ENCODE results near the gene GFOD1. TPM values are rescaled to one million over a fixed set of nuclear protein-coding genes. Genes with fewer than 3 reads are reported as not detected.

GFOD1 gene
- total and polyA plus RNA-seq, 2 experiments from 2014 or later, result 16.2 to 30.5 TPM

- no peak for TF ChIP-seq CTCF (IDR thresholded peaks at IDR 0.05; ENCODE audit: low read depth, low read length)
- peak in 1 of 2 donors; percentile 32 for DNase-seq (ENCODE audit: low read depth in 1 of 2, low spot score in 1 of 2)
- Histone ChIP-seq H3K9me3 (ENCODE audit: low read depth) (no peaks in the 10 kb centered on the region), H3K36me3 (no peaks in the 10 kb centered on the region), H3K4me3 (no peak overlapping the region), H3K4me1 (ENCODE audit: low read depth) (peaks cover 16% of the 10 kb centered on the region), H3K27me3 (no peaks in the 10 kb centered on the region), H3K27ac (no peak overlapping the region)
Measured at GRCh38 chr6:13453771-13454251, 33.6 kb downstream of the GFOD1 start.

DNA sequence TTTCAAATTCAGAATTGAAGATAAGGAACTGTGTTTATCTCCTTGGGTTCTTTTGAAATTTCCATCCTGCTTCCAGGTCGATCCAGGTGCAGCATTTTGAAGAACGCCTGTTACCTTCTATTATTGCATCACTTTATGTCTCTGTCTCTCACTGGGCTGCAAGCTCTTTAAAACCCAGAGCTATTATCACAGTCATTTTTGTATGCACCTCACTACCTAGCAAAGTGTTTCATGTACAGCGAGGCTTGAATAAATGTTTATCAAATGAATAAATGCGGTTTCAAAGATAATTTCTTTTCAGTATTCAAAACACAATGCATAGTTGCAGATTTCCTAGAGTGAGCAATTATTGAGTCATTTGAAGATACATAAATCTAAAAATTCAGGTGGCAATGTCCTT, 34.2 kb downstream of the GFOD1 start:
- H3K9me3 ChIP-seq (ENCODE audit: low read depth), result no peaks in the 10 kb centered on the region
- no peaks in the 10 kb centered on the region for H3K36me3 ChIP-seq
- TF ChIP-seq CTCF (IDR thresholded peaks at IDR 0.05; ENCODE audit: low read depth, low read length), result no peak
- H3K4me3 ChIP-seq, result no peak overlapping the region
- no peak overlapping the region for H3K27ac ChIP-seq
- no peaks in the 10 kb centered on the region for H3K27me3 ChIP-seq
- H3K4me1 ChIP-seq (ENCODE audit: low read depth), result peaks cover 16% of the 10 kb centered on the region
- DNase-seq (ENCODE audit: low read depth in 1 of 2, low spot score in 1 of 2), result no peak

GRCh38 chr6:13452346-13453117, 34.9 kb downstream of the GFOD1 start:
- no peaks in the 10 kb centered on the region for H3K36me3 ChIP-seq
- TF ChIP-seq CTCF (IDR thresholded peaks at IDR 0.05; ENCODE audit: low read depth, low read length), result no peak
- peak in 1 of 2 donors; percentile 81 for DNase-seq (ENCODE audit: low read depth in 1 of 2, low spot score in 1 of 2)
- no peak overlapping the region for H3K27ac ChIP-seq
- no peak overlapping the region for H3K4me3 ChIP-seq
- peaks cover 16% of the 10 kb centered on the region for H3K4me1 ChIP-seq (ENCODE audit: low read depth)
- H3K9me3 ChIP-seq (ENCODE audit: low read depth), result no peaks in the 10 kb centered on the region
- no peaks in the 10 kb centered on the region for H3K27me3 ChIP-seq

DNA sequence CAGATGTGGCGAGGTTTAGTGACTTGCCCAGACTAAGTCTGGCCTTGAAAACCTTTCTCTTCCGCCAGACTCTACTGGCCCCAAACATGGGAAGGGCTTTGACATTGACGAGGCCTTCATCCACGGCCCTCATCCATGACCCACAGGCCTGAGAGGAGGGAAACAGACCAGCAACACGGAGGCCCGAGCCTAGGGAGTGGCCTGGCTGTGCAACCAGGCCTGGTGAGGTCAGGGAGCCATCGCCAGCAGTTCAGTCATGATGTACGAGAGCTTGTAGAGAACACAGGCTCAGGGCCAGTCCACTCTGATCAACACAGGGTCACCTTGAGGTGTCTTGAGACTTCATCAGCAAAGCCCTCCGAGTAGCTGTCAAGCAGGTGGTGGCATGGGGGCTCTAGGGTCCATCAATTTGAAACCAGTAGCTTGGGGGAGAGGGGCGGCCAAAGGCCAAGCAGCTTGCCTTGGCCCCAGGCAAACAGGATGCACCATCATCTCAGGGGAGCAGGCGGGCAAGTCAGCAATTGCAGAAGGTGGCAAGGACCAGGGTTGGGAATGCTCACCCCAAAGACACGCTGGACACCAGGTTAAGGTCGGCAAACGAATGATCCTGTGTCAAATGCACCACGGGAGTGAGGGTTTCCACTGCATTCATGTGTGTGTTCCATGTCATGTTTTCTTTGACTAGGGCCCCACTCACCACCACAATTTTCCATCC, 36.1 kb downstream of the GFOD1 start:
- peaks cover 14% of the 10 kb centered on the region for H3K4me1 ChIP-seq (ENCODE audit: low read depth)
- no peaks in the 10 kb centered on the region for H3K36me3 ChIP-seq
- H3K4me3 ChIP-seq, result no peak overlapping the region
- H3K27ac ChIP-seq, result no peak overlapping the region
- no peaks in the 10 kb centered on the region for H3K27me3 ChIP-seq
- DNase-seq (ENCODE audit: low read depth in 1 of 2, low spot score in 1 of 2), result no peak
- no peak for TF ChIP-seq CTCF (IDR thresholded peaks at IDR 0.05; ENCODE audit: low read depth, low read length)
- H3K9me3 ChIP-seq (ENCODE audit: low read depth), result no peaks in the 10 kb centered on the region

DNA sequence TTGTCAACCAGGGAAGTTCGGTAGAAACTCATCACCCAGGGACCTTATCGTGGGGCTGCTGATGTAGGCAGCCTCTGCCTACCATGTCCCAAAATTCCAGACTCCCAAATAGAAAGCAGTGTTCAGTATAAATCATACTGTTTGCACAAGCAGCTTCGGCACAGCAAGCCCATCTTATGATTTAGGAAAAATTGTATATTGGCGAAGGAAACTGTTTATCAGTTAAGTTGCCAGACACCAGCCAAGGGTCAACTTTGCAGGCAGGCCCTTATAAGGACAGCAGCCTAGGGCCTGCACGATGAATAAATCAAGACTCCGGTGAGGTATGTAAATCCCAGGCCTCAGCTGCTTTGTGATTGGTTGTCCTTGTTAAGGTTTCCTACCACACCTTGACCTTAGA, 36.8 kb downstream of the GFOD1 start:
- H3K4me1 ChIP-seq (ENCODE audit: low read depth), result peaks cover 11% of the 10 kb centered on the region
- no peaks in the 10 kb centered on the region for H3K27me3 ChIP-seq
- DNase-seq (ENCODE audit: low read depth in 1 of 2, low spot score in 1 of 2), result no peak
- no peak for TF ChIP-seq CTCF (IDR thresholded peaks at IDR 0.05; ENCODE audit: low read depth, low read length)
- no peaks in the 10 kb centered on the region for H3K36me3 ChIP-seq
- H3K9me3 ChIP-seq (ENCODE audit: low read depth), result no peaks in the 10 kb centered on the region
- H3K27ac ChIP-seq, result no peak overlapping the region
- H3K4me3 ChIP-seq, result no peak overlapping the region
